Breast epithelium (tissue), 3 donors: ENCODE data around the gene STAT3.

Experiments used
- CTCF ChIP-seq, 3 donors: fragments of 450-650 bp; IDR thresholded peaks; one replicate each; pipeline ENCODE4 v1.5.1; 2016 to 2017; ENCODE audit warnings: antibody characterized with exemption in 3 of 3, mild to moderate bottlenecking in 3 of 3, moderate library complexity in 3 of 3
- POLR2A ChIP-seq: fragments of 450-650 bp; IDR thresholded peaks from one replicate; pipeline ENCODE4 v1.6.1; 2016; ENCODE audit warnings: antibody characterized with exemption, mild to moderate bottlenecking, moderate library complexity

GRCh38 chr17:42392692-42393415, 4.6 kb upstream of the STAT3 start:
- TF ChIP-seq CTCF (IDR thresholded peaks at IDR 0.05): no peak
- TF ChIP-seq POLR2A: no peak
